Neural cell (in vitro differentiated cells): Measurements from ENCODE around the gene SACM1L. TPM values are rescaled to one million over a fixed set of nuclear protein-coding genes. Genes with fewer than 3 reads are reported as not detected.

Source experiments
- H2AFZ ChIP-seq: fragments of 200-600, 300-800 bp; sonication (generic), shearing (Covaris generic); 2 replicates; pipeline ENCODE4 v1.6.0; 2014; ENCODE audit warnings: low read depth, mild to moderate bottlenecking, antibody characterized with exemption, low read length, moderate library complexity
- H3F3A ChIP-seq: fragments of 200-600 bp; shearing (Covaris generic); 2 replicates; pipeline ENCODE4 v1.6.1; 2016; ENCODE audit warnings: mild to moderate bottlenecking, moderate library complexity, mixed read lengths, antibody characterized with exemption, low read length; ENCODE audit not compliant: insufficient read depth, poor library complexity, severe bottlenecking
- H3K27ac ChIP-seq: fragments of 200-600, 300-800 bp; sonication (generic), shearing (Covaris generic); 2 replicates; pipeline ENCODE4 v1.5.1; 2014; ENCODE audit warnings: mild to moderate bottlenecking, low read length, moderate library complexity
- H3K27me3 ChIP-seq: fragments of 300-800, 200-600 bp; sonication (generic), shearing (Covaris generic); 2 replicates; pipeline ENCODE4 v1.6.0; 2014; ENCODE audit warnings: mild to moderate bottlenecking, low read depth, low read length, moderate library complexity; ENCODE audit not compliant: insufficient read depth
- H3K36me3 ChIP-seq: fragments of 300-800, 200-600 bp; sonication (generic), shearing (Covaris generic); 2 replicates; pipeline ENCODE4 v1.5.1; 2014; ENCODE audit warnings: mild to moderate bottlenecking, antibody characterized with exemption, low read length, moderate library complexity; ENCODE audit not compliant: insufficient read depth
- H3K4me2 ChIP-seq: fragments of 300-800, 200-600 bp; sonication (generic), shearing (Covaris generic); 2 replicates; pipeline ENCODE4 v1.6.0; 2014; ENCODE audit warnings: mild to moderate bottlenecking, low read length
- H3K4me3 ChIP-seq: fragments of 300-800, 200-600 bp; sonication (generic), shearing (Covaris generic); 2 replicates; pipeline ENCODE4 v1.5.1; 2014; ENCODE audit warnings: mild to moderate bottlenecking, low read length, moderate library complexity
- H3K79me2 ChIP-seq: fragments of 200-600 bp; shearing (Covaris generic); replicated peaks from 2 replicates; pipeline ENCODE4 v1.6.0; 2014; ENCODE audit warnings: mild to moderate bottlenecking, low read length, moderate library complexity; ENCODE audit not compliant: insufficient read depth
- H3K9ac ChIP-seq: fragments of 300-800, 200-600 bp; sonication (generic), shearing (Covaris generic); 2 replicates; pipeline ENCODE4 v1.6.1; 2016; ENCODE audit warnings: mild to moderate bottlenecking, low read length, mixed read lengths
- H3K9me2 ChIP-seq: fragments of 200-600 bp; shearing (Covaris generic); 2 replicates; pipeline ENCODE4 v1.6.1; 2016; ENCODE audit warnings: mild to moderate bottlenecking, low read length, mixed read lengths; ENCODE audit not compliant: insufficient read depth
- H3K9me3 ChIP-seq: fragments of 200-600, 300-800 bp; sonication (generic), shearing (Covaris generic); 2 replicates; pipeline ENCODE4 v1.6.1; 2016; ENCODE audit warnings: mild to moderate bottlenecking, mixed run types, low read length, moderate library complexity, mixed read lengths
- H4K20me1 ChIP-seq: fragments of 200-600 bp; shearing (Covaris generic); 2 replicates; pipeline ENCODE4 v1.6.1; 2016; ENCODE audit warnings: mild to moderate bottlenecking, mixed run types; ENCODE audit not compliant: insufficient read depth
- EP300 ChIP-seq: fragments of 450-650 bp; conservative IDR thresholded peaks from 2 replicates; pipeline ENCODE4 v1.6.1; 2014; ENCODE audit warnings: antibody characterized with exemption, mild to moderate bottlenecking, moderate library complexity; ENCODE audit not compliant: poor library complexity, severe bottlenecking
- EZH2 ChIP-seq: fragments of 200-600, 300-800 bp; shearing (Covaris generic), sonication (generic); IDR thresholded peaks from 2 replicates; pipeline ENCODE4 v1.6.1; 2014; ENCODE audit warnings: antibody characterized with exemption, low read length, borderline replicate concordance, mild to moderate bottlenecking; ENCODE audit not compliant: insufficient read depth, poor library complexity, severe bottlenecking
- MXI1 ChIP-seq: fragments of 450-650 bp; conservative IDR thresholded peaks from 2 replicates; pipeline ENCODE4 v1.6.1; 2014; ENCODE audit warnings: antibody characterized with exemption, mild to moderate bottlenecking; ENCODE audit not compliant: poor library complexity, severe bottlenecking
- POLR2AphosphoS5 ChIP-seq: IDR thresholded peaks from 2 replicates; pipeline ENCODE4 v1.6.1; 2012
- RAD21 ChIP-seq: fragments of 450-650 bp; conservative IDR thresholded peaks from 2 replicates; pipeline ENCODE4 v1.6.1; 2014; ENCODE audit warnings: antibody characterized with exemption, mild to moderate bottlenecking, moderate library complexity
- SMC3 ChIP-seq: fragments of 450-650 bp; conservative IDR thresholded peaks from 2 replicates; pipeline ENCODE4 v1.6.1; 2014; ENCODE audit warnings: antibody characterized with exemption, mild to moderate bottlenecking, moderate library complexity; ENCODE audit not compliant: poor library complexity
- TAF1 ChIP-seq: IDR thresholded peaks from 2 replicates; pipeline ENCODE4 v1.6.1; 2012; ENCODE audit warnings: low read depth
- polyA plus RNA-seq: library from polyadenylated mRNA; depleted of rRNA; stranded (reverse); fragments of >200 nt; gene quantifications from 2 replicates; pipeline ENCODE4 v1.2.3, GENCODE V29; 2014
- TF ChIP-seq, protein P1 (sequence below): IDR thresholded peaks from 2 replicates; pipeline ENCODE4 v1.6.1; 2012; ENCODE audit warnings: borderline replicate concordance
- TF ChIP-seq, protein P2 (sequence below): fragments of 450-650 bp; IDR thresholded peaks from 2 replicates; pipeline ENCODE4 v1.5.1; 2014; ENCODE audit warnings: antibody characterized with exemption, mild to moderate bottlenecking, moderate library complexity; ENCODE audit not compliant: poor library complexity, severe bottlenecking

SACM1L gene
- polyA plus RNA-seq, 1 donor from 2014 or later: 66.2 TPM

DNA sequence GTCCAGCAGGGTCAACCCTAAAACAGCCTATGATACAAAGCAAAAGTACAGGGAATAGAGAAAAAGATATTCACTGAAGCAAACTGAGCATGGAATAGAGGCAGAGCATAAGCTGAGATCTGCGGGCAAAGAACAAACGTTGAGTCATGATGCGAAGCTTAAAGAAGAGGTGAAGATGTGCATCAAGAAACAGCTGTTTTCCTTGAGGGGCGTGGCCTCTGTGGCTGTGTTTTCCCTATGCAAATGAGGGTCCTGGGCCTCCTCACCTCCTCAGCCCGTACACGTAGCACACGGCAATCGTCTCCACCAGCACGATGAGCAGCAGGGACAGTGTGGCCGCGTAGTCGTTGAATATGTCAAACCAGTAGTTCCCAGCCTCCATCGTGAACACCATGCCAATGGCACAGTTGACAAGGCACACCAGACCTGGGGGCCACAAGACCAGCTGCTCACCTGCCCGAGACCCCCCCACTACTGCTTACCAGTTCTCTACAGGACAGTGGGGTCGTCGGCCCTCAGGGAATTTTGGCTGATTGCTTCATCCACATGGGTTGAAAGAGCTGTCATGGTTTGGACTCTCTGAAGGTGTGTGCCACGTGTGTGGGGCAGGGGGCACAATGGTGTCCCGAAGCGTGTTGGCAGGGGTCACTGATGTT, 73.6 kb downstream of the SACM1L start:
- no peak overlapping the region for H2AFZ ChIP-seq
- H3K4me2 ChIP-seq: no peak overlapping the region
- H3K4me3 ChIP-seq: no peak overlapping the region
- H3K9ac ChIP-seq: no peak overlapping the region
- TF ChIP-seq TAF1 (no peak), SMC3 (no peak), EP300 (no peak), POLR2AphosphoS5 (no peak), MXI1 (no peak), RAD21 (no peak), EZH2 (no peak)
- TF ChIP-seq, protein P1, sequence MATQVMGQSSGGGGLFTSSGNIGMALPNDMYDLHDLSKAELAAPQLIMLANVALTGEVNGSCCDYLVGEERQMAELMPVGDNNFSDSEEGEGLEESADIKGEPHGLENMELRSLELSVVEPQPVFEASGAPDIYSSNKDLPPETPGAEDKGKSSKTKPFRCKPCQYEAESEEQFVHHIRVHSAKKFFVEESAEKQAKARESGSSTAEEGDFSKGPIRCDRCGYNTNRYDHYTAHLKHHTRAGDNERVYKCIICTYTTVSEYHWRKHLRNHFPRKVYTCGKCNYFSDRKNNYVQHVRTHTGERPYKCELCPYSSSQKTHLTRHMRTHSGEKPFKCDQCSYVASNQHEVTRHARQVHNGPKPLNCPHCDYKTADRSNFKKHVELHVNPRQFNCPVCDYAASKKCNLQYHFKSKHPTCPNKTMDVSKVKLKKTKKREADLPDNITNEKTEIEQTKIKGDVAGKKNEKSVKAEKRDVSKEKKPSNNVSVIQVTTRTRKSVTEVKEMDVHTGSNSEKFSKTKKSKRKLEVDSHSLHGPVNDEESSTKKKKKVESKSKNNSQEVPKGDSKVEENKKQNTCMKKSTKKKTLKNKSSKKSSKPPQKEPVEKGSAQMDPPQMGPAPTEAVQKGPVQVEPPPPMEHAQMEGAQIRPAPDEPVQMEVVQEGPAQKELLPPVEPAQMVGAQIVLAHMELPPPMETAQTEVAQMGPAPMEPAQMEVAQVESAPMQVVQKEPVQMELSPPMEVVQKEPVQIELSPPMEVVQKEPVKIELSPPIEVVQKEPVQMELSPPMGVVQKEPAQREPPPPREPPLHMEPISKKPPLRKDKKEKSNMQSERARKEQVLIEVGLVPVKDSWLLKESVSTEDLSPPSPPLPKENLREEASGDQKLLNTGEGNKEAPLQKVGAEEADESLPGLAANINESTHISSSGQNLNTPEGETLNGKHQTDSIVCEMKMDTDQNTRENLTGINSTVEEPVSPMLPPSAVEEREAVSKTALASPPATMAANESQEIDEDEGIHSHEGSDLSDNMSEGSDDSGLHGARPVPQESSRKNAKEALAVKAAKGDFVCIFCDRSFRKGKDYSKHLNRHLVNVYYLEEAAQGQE: no peak
- TF ChIP-seq, protein P2, sequence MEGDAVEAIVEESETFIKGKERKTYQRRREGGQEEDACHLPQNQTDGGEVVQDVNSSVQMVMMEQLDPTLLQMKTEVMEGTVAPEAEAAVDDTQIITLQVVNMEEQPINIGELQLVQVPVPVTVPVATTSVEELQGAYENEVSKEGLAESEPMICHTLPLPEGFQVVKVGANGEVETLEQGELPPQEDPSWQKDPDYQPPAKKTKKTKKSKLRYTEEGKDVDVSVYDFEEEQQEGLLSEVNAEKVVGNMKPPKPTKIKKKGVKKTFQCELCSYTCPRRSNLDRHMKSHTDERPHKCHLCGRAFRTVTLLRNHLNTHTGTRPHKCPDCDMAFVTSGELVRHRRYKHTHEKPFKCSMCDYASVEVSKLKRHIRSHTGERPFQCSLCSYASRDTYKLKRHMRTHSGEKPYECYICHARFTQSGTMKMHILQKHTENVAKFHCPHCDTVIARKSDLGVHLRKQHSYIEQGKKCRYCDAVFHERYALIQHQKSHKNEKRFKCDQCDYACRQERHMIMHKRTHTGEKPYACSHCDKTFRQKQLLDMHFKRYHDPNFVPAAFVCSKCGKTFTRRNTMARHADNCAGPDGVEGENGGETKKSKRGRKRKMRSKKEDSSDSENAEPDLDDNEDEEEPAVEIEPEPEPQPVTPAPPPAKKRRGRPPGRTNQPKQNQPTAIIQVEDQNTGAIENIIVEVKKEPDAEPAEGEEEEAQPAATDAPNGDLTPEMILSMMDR: no peak
- H3K36me3 ChIP-seq: no peaks in the 10 kb centered on the region
- H3F3A ChIP-seq: no peaks in the 10 kb centered on the region
- H3K79me2 ChIP-seq: no peaks in the 10 kb centered on the region
- no peaks in the 10 kb centered on the region for H3K9me3 ChIP-seq
- H3K27ac ChIP-seq: no peak overlapping the region
- H3K27me3 ChIP-seq: no peaks in the 10 kb centered on the region
- H4K20me1 ChIP-seq: no peaks in the 10 kb centered on the region
- H3K9me2 ChIP-seq: no peaks in the 10 kb centered on the region

DNA sequence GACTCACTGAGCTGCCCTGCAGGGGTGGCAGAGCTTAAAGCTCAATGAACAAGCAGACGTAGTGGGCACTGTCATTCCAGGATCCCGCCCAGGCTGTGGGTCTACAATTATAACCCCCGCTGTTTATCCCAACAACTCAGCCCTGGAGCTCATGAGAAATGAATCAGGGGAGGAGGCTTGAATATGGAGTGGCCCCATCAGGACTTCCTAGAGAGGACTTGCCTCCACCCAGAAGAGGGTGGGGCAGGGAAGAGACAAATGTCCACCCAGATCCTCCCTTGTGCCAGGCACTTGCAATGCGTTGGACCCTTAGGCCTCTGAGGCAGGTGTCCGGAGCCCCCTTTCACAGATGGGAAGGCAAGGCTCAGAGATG, 74.1 kb downstream of the SACM1L start:
- Histone ChIP-seq H3K4me3 (no peak overlapping the region), H3K27me3 (no peaks in the 10 kb centered on the region), H3K9me3 (no peaks in the 10 kb centered on the region), H2AFZ (no peak overlapping the region), H3K9ac (no peak overlapping the region), H3K36me3 (no peaks in the 10 kb centered on the region), H3K4me2 (no peak overlapping the region), H3K27ac (no peak overlapping the region), H4K20me1 (no peaks in the 10 kb centered on the region), H3K79me2 (no peaks in the 10 kb centered on the region), H3K9me2 (no peaks in the 10 kb centered on the region), H3F3A (no peaks in the 10 kb centered on the region)
- no peak for TF ChIP-seq RAD21
- TF ChIP-seq POLR2AphosphoS5: no peak
- no peak for TF ChIP-seq EP300
- TF ChIP-seq MXI1: no peak
- TF ChIP-seq SMC3: no peak
- no peak for TF ChIP-seq EZH2
- TF ChIP-seq, protein P2: no peak
- TF ChIP-seq, protein P1: no peak
- TF ChIP-seq TAF1: no peak
